ENCODE results near the gene FALEC. TPM values are rescaled to one million over a fixed set of nuclear protein-coding genes. Genes with fewer than 3 reads are reported as not detected.
A peak's percentile ranks its signal among the peaks of the same experiment; 100 is the strongest.

FALEC gene
- total and polyA plus RNA-seq, 9 of the 15 experiments (the other 6 are each of a cell fraction or from before 2014, with no cell fraction given) = 0.15 to 1.8 (median 0.53) TPM; not detected in 5

DNA sequence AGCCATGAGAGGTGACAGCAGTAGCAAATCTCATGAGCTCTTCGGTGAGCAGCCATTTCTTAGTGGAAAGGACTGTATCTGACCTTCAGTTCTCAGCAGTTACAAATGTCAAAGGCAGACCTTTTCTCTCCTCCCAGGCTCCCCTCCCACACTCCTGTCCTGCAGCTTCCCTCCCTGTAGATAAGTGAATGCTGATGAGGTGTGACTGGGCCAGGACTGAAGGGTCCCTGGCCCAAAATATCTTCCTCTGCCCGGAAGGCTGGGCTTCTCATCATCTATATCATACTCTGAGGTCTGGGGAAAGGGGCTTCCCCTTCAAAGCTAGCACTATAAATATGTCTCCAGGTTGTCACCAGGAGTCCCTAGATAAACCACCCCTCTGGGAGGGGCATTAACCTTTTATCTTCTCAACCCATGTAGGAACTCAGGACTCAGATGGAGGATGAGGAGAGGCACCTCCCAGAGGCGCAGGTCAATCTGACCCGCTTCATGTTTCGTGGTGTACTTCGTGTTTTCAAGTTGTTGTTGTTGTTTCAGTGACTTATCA lies 30.0 kb downstream of the FALEC start (continued):
- TF ChIP-seq, protein P1, sequence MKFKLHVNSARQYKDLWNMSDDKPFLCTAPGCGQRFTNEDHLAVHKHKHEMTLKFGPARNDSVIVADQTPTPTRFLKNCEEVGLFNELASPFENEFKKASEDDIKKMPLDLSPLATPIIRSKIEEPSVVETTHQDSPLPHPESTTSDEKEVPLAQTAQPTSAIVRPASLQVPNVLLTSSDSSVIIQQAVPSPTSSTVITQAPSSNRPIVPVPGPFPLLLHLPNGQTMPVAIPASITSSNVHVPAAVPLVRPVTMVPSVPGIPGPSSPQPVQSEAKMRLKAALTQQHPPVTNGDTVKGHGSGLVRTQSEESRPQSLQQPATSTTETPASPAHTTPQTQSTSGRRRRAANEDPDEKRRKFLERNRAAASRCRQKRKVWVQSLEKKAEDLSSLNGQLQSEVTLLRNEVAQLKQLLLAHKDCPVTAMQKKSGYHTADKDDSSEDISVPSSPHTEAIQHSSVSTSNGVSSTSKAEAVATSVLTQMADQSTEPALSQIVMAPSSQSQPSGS (CRISPR knock-in tag; IDR thresholded peaks at IDR 0.05) = no peak
- TF ChIP-seq TBP (optimal IDR thresholded peaks at IDR 0.05; ENCODE audit: low read depth, low read length) (peak; percentile 50), TAF9B (IDR thresholded peaks at IDR 0.05; ENCODE audit: partially characterized antibody) (peak; percentile 67), PHF21A (IDR thresholded peaks at IDR 0.05; ENCODE audit: borderline replicate concordance, low read depth) (0 out of 2 replicates have a peak, but pooled peaks have one; percentile 48), KLF1 (tag; IDR thresholded peaks at IDR 0.05) (0 out of 2 replicates have a peak, but pooled peaks have one; percentile 24), FOXJ3 (CRISPR knock-in tag; IDR thresholded peaks at IDR 0.05) (no peak), ILK (tag; IDR thresholded peaks at IDR 0.05; ENCODE audit: borderline replicate concordance, low read depth) (no peak), KAT7 (CRISPR knock-in tag; IDR thresholded peaks at IDR 0.05; ENCODE audit: borderline replicate concordance) (0 out of 2 replicates have a peak, but pooled peaks have one; percentile 48), CHCHD3 (CRISPR knock-in tag; IDR thresholded peaks at IDR 0.05) (no peak)
- TF ChIP-seq, protein P2, sequence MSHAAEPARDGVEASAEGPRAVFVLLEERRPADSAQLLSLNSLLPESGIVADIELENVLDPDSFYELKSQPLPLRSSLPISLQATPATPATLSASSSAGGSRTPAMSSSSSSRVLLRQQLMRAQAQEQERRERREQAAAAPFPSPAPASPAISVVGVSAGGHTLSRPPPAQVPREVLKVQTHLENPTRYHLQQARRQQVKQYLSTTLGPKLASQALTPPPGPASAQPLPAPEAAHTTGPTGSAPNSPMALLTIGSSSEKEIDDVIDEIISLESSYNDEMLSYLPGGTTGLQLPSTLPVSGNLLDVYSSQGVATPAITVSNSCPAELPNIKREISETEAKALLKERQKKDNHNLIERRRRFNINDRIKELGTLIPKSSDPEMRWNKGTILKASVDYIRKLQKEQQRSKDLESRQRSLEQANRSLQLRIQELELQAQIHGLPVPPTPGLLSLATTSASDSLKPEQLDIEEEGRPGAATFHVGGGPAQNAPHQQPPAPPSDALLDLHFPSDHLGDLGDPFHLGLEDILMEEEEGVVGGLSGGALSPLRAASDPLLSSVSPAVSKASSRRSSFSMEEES (CRISPR knock-in tag; IDR thresholded peaks at IDR 0.05) = no peak
- TF ChIP-seq, protein P3, sequence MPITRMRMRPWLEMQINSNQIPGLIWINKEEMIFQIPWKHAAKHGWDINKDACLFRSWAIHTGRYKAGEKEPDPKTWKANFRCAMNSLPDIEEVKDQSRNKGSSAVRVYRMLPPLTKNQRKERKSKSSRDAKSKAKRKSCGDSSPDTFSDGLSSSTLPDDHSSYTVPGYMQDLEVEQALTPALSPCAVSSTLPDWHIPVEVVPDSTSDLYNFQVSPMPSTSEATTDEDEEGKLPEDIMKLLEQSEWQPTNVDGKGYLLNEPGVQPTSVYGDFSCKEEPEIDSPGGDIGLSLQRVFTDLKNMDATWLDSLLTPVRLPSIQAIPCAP (CRISPR knock-in tag; IDR thresholded peaks at IDR 0.05; ENCODE audit: borderline replicate concordance) = no peak
- TF ChIP-seq, protein P4, sequence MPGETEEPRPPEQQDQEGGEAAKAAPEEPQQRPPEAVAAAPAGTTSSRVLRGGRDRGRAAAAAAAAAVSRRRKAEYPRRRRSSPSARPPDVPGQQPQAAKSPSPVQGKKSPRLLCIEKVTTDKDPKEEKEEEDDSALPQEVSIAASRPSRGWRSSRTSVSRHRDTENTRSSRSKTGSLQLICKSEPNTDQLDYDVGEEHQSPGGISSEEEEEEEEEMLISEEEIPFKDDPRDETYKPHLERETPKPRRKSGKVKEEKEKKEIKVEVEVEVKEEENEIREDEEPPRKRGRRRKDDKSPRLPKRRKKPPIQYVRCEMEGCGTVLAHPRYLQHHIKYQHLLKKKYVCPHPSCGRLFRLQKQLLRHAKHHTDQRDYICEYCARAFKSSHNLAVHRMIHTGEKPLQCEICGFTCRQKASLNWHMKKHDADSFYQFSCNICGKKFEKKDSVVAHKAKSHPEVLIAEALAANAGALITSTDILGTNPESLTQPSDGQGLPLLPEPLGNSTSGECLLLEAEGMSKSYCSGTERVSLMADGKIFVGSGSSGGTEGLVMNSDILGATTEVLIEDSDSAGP (CRISPR knock-in tag; IDR thresholded peaks at IDR 0.05) = no peak
- TF ChIP-seq, protein P5, sequence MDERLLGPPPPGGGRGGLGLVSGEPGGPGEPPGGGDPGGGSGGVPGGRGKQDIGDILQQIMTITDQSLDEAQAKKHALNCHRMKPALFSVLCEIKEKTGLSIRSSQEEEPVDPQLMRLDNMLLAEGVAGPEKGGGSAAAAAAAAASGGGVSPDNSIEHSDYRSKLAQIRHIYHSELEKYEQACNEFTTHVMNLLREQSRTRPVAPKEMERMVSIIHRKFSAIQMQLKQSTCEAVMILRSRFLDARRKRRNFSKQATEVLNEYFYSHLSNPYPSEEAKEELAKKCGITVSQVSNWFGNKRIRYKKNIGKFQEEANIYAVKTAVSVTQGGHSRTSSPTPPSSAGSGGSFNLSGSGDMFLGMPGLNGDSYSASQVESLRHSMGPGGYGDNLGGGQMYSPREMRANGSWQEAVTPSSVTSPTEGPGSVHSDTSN (CRISPR knock-in tag; IDR thresholded peaks at IDR 0.05; ENCODE audit: low read depth) = peak; percentile 48; the same call in 1 of the 2 replicates
- TF ChIP-seq, protein P5 (tag; conservative IDR thresholded peaks at IDR 0.05; ENCODE audit: low read depth) = peak; percentile 98
- TF ChIP-seq, protein P6, sequence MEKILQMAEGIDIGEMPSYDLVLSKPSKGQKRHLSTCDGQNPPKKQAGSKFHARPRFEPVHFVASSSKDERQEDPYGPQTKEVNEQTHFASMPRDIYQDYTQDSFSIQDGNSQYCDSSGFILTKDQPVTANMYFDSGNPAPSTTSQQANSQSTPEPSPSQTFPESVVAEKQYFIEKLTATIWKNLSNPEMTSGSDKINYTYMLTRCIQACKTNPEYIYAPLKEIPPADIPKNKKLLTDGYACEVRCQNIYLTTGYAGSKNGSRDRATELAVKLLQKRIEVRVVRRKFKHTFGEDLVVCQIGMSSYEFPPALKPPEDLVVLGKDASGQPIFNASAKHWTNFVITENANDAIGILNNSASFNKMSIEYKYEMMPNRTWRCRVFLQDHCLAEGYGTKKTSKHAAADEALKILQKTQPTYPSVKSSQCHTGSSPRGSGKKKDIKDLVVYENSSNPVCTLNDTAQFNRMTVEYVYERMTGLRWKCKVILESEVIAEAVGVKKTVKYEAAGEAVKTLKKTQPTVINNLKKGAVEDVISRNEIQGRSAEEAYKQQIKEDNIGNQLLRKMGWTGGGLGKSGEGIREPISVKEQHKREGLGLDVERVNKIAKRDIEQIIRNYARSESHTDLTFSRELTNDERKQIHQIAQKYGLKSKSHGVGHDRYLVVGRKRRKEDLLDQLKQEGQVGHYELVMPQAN (IDR thresholded peaks at IDR 0.05; ENCODE audit: borderline replicate concordance) = no peak

Measured in K562 (cell line).